Measurements from ENCODE around the gene AFG3L2. TPM values are rescaled to one million over a fixed set of nuclear protein-coding genes. Genes with fewer than 3 reads are reported as not detected.

AFG3L2 gene
- total RNA-seq, 2 donors from 2014 or later, result 47.1 to 49.5 TPM

DNA sequence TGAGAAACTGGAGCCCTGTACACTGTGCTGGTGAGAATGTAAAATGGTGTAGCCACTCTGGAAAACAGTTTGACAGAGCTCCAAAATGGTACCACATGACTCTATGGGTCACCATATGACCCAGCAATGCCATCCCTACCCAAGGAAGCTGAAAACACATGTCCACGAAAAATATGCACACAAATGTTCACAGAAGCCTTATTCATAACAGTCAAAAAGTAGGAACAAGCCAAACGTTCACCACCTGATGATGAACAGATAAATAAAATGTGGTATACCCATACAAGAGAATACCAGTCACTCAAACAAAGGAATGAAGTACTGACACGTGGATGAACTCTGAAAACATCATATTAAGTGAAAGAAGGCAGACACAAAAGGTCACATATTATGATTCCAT lies 4.6 kb downstream of the AFG3L2 start:
- no peak overlapping the region for H3K27ac ChIP-seq (ENCODE audit: low read depth, low read length)
- H3K4me3 ChIP-seq (ENCODE audit: low read length), result no peak overlapping the region
- 90 to 95% methylated on average over 3 of the region's 3 CpGs for WGBS, 2 experiments (ENCODE audit: insufficient coverage in 1 of 2, insufficient read length in 1 of 2)
- Mint-ChIP-seq H3K4me3 (no peak overlapping the region), H3K27me3 (ENCODE audit: insufficient read depth) (no peaks in the 10 kb centered on the region), H3K4me1 (peaks cover 16% of the 10 kb centered on the region), H3K27ac (no peak overlapping the region), H3K9me3 (no peaks in the 10 kb centered on the region), H3K36me3 (ENCODE audit: low read depth) (peaks cover 27% of the 10 kb centered on the region)
- H3K9me3 ChIP-seq (ENCODE audit: control insufficient read depth, low read length), result no peaks in the 10 kb centered on the region
- no peak for DNase-seq
- peaks cover 28% of the 10 kb centered on the region for H3K36me3 ChIP-seq (ENCODE audit: control insufficient read depth, insufficient read depth, low read length)
- no peak overlapping the region for H3K9ac ChIP-seq (ENCODE audit: extremely low read depth, low read length, poor library complexity, severe bottlenecking)
- H3K27me3 ChIP-seq (ENCODE audit: control insufficient read depth, insufficient read depth, low read length, poor library complexity, severe bottlenecking), result no peaks in the 10 kb centered on the region
- TF ChIP-seq, protein P1, sequence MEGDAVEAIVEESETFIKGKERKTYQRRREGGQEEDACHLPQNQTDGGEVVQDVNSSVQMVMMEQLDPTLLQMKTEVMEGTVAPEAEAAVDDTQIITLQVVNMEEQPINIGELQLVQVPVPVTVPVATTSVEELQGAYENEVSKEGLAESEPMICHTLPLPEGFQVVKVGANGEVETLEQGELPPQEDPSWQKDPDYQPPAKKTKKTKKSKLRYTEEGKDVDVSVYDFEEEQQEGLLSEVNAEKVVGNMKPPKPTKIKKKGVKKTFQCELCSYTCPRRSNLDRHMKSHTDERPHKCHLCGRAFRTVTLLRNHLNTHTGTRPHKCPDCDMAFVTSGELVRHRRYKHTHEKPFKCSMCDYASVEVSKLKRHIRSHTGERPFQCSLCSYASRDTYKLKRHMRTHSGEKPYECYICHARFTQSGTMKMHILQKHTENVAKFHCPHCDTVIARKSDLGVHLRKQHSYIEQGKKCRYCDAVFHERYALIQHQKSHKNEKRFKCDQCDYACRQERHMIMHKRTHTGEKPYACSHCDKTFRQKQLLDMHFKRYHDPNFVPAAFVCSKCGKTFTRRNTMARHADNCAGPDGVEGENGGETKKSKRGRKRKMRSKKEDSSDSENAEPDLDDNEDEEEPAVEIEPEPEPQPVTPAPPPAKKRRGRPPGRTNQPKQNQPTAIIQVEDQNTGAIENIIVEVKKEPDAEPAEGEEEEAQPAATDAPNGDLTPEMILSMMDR (conservative IDR thresholded peaks at IDR 0.05), result no peak
- H3K4me1 ChIP-seq (ENCODE audit: control insufficient read depth, insufficient read depth, low read length), result no peaks in the 10 kb centered on the region

DNA sequence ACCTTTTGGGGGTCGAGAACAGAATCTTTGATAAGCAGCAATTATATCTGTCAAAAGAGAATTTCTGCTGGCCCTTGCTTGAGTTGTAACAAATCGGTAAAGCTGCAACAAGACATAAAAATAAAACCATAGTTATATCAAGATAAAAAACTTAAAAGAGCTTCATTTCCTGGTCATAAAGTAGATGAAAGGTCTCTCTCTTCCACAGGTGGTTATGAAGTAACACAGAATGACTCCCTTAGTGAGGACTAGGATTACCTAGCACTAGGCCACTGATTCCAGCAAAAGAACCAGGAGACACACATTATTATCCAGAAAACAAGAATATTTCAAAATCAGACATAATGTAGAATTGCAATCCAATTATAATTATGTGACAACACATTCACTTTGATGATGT lies 5.4 kb downstream of the AFG3L2 start:
- Mint-ChIP-seq H3K27me3 (ENCODE audit: insufficient read depth) (no peaks in the 10 kb centered on the region), H3K9me3 (no peaks in the 10 kb centered on the region), H3K27ac (no peak overlapping the region), H3K4me3 (no peak overlapping the region), H3K36me3 (ENCODE audit: low read depth) (peaks cover 35% of the 10 kb centered on the region), H3K4me1 (peaks cover 16% of the 10 kb centered on the region)
- H3K27me3 ChIP-seq (ENCODE audit: control insufficient read depth, insufficient read depth, low read length, poor library complexity, severe bottlenecking), result no peaks in the 10 kb centered on the region
- no peaks in the 10 kb centered on the region for H3K9me3 ChIP-seq (ENCODE audit: control insufficient read depth, low read length)
- TF ChIP-seq, protein P1 (conservative IDR thresholded peaks at IDR 0.05), result no peak
- no peak for DNase-seq
- H3K4me3 ChIP-seq (ENCODE audit: low read length), result no peak overlapping the region
- WGBS, 2 experiments (ENCODE audit: insufficient coverage in 1 of 2, insufficient read length in 1 of 2), result 87 to 90% methylated on average over 2 of the region's 2 CpGs
- H3K27ac ChIP-seq (ENCODE audit: low read depth, low read length), result no peak overlapping the region
- H3K4me1 ChIP-seq (ENCODE audit: control insufficient read depth, insufficient read depth, low read length), result no peaks in the 10 kb centered on the region
- H3K36me3 ChIP-seq (ENCODE audit: control insufficient read depth, insufficient read depth, low read length), result peaks cover 36% of the 10 kb centered on the region
- H3K9ac ChIP-seq (ENCODE audit: extremely low read depth, low read length, poor library complexity, severe bottlenecking), result no peak overlapping the region

DNA sequence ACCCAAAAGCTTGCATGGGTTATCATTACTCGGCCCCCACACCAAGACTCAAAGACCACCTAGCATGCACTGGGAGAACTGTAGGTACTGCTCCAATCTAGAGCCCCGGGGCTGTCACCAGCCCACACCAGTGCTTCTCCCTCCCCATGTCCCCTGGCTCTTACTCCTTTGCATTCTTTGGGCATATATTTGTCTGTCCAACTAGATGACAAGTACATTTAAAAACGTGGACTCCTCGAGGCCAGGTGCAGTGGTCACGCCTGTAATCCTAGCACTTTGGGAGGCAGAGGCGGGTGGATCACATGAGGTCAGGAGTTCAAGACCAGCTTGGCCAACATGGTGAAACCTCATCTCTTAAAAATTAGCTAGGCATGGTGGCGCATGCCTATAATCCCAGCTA lies 7.8 kb downstream of the AFG3L2 start:
- H3K27me3 Mint-ChIP-seq (ENCODE audit: insufficient read depth), result no peaks in the 10 kb centered on the region
- no peak for DNase-seq
- H3K27me3 ChIP-seq (ENCODE audit: control insufficient read depth, insufficient read depth, low read length, poor library complexity, severe bottlenecking), result no peaks in the 10 kb centered on the region
- H3K9me3 ChIP-seq (ENCODE audit: control insufficient read depth, low read length), result no peaks in the 10 kb centered on the region
- H3K9ac ChIP-seq (ENCODE audit: extremely low read depth, low read length, poor library complexity, severe bottlenecking), result no peak overlapping the region
- no peak overlapping the region for H3K4me3 ChIP-seq (ENCODE audit: low read length)
- 91 to 94% methylated on average over 7 of the region's 7 CpGs for WGBS, 2 experiments (ENCODE audit: insufficient coverage in 1 of 2, insufficient read length in 1 of 2)
- peaks cover 54% of the 10 kb centered on the region for H3K36me3 ChIP-seq (ENCODE audit: control insufficient read depth, insufficient read depth, low read length)
- no peaks in the 10 kb centered on the region for H3K9me3 Mint-ChIP-seq
- no peak overlapping the region for H3K4me3 Mint-ChIP-seq
- no peak overlapping the region for H3K27ac Mint-ChIP-seq
- H3K4me1 ChIP-seq (ENCODE audit: control insufficient read depth, insufficient read depth, low read length), result no peaks in the 10 kb centered on the region
- H3K36me3 Mint-ChIP-seq (ENCODE audit: low read depth), result peaks cover 51% of the 10 kb centered on the region
- no peak overlapping the region for H3K27ac ChIP-seq (ENCODE audit: low read depth, low read length)
- TF ChIP-seq, protein P1 (conservative IDR thresholded peaks at IDR 0.05), result no peak
- peaks cover 7% of the 10 kb centered on the region for H3K4me1 Mint-ChIP-seq
